ENCODE data around the gene COL13A1. TPM values are rescaled to one million over a fixed set of nuclear protein-coding genes. Genes with fewer than 3 reads are reported as not detected.

Gene COL13A1
- total RNA-seq, 1 donor from 2014 or later: 29.2 TPM

DNA sequence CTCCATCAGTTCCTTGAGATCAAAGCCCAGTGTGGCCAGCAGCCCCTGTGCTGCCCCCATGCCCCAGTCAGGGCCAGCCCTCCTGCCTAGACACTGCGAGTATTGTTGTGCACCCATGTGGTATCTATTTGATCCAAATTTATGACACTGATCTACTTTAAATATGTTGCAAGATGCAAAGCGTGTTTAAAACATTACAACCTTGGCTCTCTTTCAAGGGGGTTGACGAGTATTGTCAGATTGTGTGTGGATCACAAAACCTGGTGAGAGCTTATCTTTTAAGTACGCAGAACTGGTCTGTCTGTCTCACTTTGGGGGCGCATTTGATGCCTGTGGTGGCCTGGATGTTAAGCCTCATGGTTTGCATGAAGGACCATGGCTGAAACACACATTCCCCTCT lies 108.9 kb downstream of the COL13A1 start:
- H3K4me3 Mint-ChIP-seq (ENCODE audit: unreplicated experiment): no peak overlapping the region
- H3K4me1 Mint-ChIP-seq (ENCODE audit: unreplicated experiment): peaks cover 4% of the 10 kb centered on the region
- no peak for TF ChIP-seq CTCF (IDR thresholded peaks at IDR 0.05)
- no peaks in the 10 kb centered on the region for H3K27me3 Mint-ChIP-seq (ENCODE audit: unreplicated experiment)
- no peaks in the 10 kb centered on the region for H3K9me3 Mint-ChIP-seq (ENCODE audit: unreplicated experiment)
- no peak for DNase-seq (ENCODE audit: extremely low spot score, unreplicated experiment)
- H3K27ac Mint-ChIP-seq (ENCODE audit: unreplicated experiment): no peak overlapping the region
- H3K36me3 Mint-ChIP-seq (ENCODE audit: unreplicated experiment): peaks cover 9% of the 10 kb centered on the region

DNA sequence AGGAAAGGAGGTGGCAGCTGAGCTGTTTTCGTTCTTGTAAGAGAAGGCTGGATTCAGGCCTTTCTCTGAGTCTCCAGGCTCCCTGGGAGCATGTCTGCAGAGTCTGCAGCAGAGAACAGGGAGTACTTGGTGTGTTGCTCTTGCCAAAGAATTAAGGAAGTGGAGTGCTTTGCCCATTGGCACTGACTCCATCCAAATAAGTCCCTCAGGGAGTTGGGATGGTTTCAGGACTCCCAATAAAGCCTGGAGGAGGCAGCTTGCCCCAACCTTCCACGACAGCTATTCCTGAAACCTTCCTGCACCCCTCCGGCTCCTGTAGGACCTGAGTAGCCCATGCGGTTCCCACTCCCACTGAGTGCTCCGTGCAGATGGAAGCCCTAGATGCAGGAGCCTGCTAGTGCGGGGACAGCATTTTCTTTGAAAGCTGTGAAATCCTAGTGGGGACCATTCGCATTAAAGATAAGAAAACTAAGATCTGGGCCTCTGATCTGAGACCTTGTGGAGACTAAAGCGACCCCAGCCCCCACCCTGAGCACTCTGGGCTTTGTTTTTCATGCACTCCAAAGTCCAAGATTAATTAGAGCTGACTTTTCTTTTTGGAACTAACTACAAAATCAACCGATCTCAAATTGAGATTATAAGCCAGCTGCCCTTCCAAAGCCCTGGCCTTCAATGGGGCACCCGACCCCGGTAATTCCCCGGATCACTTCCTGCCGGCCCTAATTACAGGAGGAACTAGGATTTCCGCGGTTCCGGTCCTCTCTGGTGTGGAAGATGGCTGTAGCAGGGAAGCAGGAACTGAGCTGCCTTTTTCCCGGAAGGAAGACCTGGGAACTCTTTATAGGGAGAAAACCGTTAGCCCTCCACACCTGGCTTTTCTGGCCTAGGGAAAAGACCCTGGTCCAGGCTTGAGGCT lies 110.2 kb downstream of the COL13A1 start:
- no peak overlapping the region for H3K4me3 Mint-ChIP-seq (ENCODE audit: unreplicated experiment)
- no peak overlapping the region for H3K27ac Mint-ChIP-seq (ENCODE audit: unreplicated experiment)
- TF ChIP-seq CTCF (IDR thresholded peaks at IDR 0.05): no peak
- no peak for DNase-seq (ENCODE audit: extremely low spot score, unreplicated experiment)
- H3K4me1 Mint-ChIP-seq (ENCODE audit: unreplicated experiment): peaks cover 4% of the 10 kb centered on the region
- H3K9me3 Mint-ChIP-seq (ENCODE audit: unreplicated experiment): no peaks in the 10 kb centered on the region
- peaks cover 9% of the 10 kb centered on the region for H3K36me3 Mint-ChIP-seq (ENCODE audit: unreplicated experiment)
- no peaks in the 10 kb centered on the region for H3K27me3 Mint-ChIP-seq (ENCODE audit: unreplicated experiment)

DNA sequence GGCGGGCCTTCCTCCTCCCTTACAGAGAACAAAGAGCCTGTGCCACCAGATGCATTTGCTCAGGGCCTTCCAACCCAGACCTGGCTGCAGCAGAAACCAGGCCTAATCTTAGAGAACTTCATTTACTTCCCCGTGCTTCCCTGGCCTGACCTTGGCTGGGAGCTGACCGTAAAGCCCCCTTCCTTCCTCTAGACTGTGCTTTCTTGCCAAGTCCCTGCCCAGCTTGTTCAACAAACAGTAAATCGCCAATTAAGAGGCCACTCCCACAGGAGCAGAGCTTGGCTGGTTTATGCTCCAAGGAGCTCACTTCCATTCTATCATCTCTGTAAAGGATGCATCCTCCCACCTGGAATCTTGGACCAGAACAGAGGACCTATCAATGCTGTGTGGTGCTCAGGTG lies 110.9 kb downstream of the COL13A1 start:
- Mint-ChIP-seq H3K9me3 (ENCODE audit: unreplicated experiment) (no peaks in the 10 kb centered on the region), H3K4me1 (ENCODE audit: unreplicated experiment) (peaks cover 4% of the 10 kb centered on the region), H3K27ac (ENCODE audit: unreplicated experiment) (no peak overlapping the region), H3K4me3 (ENCODE audit: unreplicated experiment) (no peak overlapping the region), H3K36me3 (ENCODE audit: unreplicated experiment) (peaks cover 9% of the 10 kb centered on the region), H3K27me3 (ENCODE audit: unreplicated experiment) (no peaks in the 10 kb centered on the region)
- TF ChIP-seq CTCF (IDR thresholded peaks at IDR 0.05): no peak
- DNase-seq (ENCODE audit: extremely low spot score, unreplicated experiment): no peak

- Mint-ChIP-seq H3K27me3 (ENCODE audit: unreplicated experiment) (no peaks in the 10 kb centered on the region), H3K27ac (ENCODE audit: unreplicated experiment) (no peak overlapping the region), H3K4me3 (ENCODE audit: unreplicated experiment) (no peak overlapping the region), H3K36me3 (ENCODE audit: unreplicated experiment) (peaks cover 9% of the 10 kb centered on the region), H3K9me3 (ENCODE audit: unreplicated experiment) (no peaks in the 10 kb centered on the region), H3K4me1 (ENCODE audit: unreplicated experiment) (peaks cover 4% of the 10 kb centered on the region)
- TF ChIP-seq CTCF (IDR thresholded peaks at IDR 0.05): no peak
- no peak for DNase-seq (ENCODE audit: extremely low spot score, unreplicated experiment)
Observed at GRCh38 chr10:69913606-69914382, 112.1 kb downstream of the COL13A1 start.

Measured in osteocyte (in vitro differentiated cells).